ENCODE data around the gene ADAM12. TPM values are rescaled to one million over a fixed set of nuclear protein-coding genes. Genes with fewer than 3 reads are reported as not detected.
"Not testable (repeated sequence)": the region's sequence is repeated elsewhere in the genome, so short reads cannot be mapped to it uniquely, and the experiment has no call there.

Gene ADAM12
- total RNA-seq, 1 donor, result under 0.01 TPM

DNA sequence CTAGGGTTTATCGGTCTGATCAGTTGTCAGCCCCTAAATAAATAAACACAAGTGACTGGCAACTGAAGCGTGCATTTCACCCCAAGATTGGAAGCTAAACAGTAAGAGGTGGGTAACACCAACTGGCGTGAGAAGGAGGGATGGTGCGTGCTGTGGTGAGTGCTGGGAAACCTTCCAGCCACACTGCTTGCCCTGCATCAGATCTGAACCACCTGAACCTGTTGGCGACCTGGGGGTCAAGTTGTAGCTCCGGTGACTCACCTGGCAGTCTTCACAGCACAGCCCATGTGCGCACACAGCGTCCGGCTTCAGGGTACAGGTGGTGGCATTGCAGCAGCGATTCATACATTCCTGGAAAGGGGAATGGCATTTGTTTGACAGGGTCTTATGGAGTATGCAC is 321.8 kb downstream of the ADAM12 start:
- DNase-seq (ENCODE audit: low read depth in 2 of 3, low spot score in 2 of 3), result no peak

DNA sequence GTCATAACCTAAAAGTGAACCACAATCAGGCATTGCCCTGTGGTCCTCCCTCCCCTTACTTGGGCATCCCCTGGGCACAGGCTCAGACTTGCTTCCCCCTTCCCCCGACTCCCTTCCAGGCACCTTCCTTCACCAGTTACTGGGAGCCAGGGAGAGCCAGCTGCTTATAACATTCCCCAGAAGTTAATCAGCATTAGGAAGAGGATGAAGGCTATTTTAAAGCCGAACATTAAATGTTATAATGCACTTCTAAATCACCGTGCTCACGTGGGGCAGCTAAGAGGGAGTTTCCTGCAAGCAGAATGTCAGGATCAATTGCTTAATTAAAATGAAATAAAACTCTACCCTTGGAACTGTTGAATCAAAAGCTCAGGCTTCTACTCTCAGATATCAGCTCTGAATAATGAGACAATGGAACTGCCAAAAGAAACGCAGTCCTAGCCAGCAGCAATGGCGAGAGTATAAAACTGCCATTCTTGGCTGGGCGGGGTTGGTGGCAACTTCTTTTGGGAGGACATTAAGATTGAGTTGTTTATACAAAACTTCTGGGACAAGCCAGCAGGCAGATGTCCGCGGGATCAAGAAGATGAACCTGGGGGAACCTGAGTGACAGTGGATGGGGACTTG is 322.4 kb downstream of the ADAM12 start:
- no peak for DNase-seq (ENCODE audit: low read depth in 2 of 3, low spot score in 2 of 3)

DNA sequence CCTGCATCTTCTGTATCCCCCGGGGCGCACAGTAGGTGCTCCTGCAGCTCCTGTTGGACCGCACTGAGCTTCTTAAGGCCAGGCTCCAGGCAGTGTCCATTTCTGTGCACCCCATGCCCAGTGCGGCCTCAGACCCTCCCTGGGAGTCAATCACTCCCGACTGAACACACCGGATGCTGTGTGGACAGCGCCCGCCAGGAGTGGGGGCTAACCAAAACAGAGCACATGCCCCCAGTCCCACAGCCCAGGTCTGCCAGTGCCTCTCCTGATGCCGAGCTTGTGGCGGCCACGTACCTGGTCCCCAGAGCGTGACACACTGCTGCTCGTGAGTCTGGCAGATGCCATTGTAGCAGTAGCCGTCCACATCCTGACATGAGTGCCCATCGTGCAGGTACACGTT is 323.8 kb downstream of the ADAM12 start:
- no peak for DNase-seq (ENCODE audit: low read depth in 2 of 3, low spot score in 2 of 3)

DNA sequence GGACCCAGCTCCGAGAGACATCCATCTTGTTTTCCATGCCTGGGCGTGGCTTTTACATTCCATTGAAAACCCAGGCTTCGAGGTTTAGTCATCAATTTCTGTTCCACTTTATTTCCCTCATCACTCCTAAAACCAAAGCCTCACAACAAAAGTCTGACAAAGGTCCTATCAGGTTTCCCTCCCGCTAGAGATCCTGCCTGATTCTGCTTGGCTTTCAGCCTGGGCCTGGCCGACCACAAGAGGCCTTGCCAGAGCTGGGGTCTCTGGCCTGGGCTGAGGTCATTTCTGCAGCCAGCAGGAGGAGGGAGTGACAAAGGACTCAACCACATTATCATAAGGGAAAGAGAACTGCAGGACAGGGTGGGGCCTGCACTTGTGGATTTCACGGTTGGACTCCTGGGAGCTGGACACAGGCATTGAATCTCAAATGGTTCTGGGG is 324.9 kb downstream of the ADAM12 start:
- no peak for DNase-seq (ENCODE audit: low read depth in 2 of 3, low spot score in 2 of 3)

DNA sequence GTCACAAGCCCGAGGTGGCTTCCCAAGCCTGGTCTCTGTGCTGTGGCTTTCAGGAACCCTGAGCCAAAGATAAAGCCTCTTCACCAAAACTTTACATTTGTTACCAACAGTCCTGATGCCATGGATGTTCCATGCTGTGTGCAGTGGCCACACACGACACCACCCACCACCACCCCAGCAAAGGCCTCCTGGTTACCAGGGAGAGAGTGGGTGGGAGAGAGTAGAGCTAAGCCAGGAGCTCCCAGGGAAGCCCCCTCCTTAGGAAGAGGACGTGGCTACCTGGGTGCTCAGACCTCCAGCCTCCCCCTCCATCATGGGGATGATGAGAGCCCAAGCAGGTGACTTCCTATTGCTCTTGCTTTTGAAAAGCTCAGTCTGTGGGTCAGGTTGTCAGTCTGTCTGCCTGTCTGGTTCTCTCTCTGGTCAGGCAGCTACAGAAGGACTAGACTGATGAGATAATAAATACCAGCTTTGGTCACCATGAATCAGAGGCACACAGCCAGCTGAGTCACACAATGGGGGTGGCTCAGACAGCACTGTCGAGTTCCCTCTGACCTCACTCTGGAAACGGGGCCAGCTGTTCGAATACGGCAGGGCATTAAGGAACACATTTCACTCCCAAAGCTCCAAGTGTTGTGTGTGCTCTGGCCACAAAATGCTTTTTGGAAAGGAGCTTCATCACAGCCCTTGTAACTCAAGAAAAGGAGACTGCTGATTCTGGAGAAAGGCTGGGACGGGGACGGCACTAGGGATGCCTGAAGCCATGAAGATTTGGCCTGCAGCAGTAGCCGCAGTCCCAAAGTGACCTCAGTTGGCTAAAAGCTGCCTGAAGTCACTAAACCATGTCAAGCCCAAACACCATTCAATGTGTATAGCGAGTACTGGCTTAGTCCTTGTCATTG is 325.9 kb downstream of the ADAM12 start:
- DNase-seq (ENCODE audit: low read depth in 2 of 3, low spot score in 2 of 3), result no peak

DNA sequence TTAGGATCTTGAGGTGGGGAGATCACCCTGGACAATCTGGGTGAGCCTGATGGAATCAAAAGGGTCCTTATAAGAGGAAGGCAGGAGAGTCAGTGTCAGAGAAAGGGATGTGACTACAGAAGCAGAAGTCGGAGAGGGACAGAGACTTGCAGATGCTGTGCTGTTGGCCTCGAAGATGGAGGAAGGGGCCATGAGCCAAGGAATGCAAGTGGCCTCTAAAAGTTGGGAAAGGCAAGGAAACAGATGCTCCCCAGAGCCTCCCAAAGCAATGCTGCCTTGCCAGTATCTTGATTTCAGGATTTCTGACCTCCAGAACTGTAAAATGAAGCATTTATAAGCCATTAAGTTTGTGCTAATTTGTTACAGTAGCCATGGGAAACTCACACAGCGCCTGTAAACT is 326.8 kb downstream of the ADAM12 start:
- no peak for DNase-seq (ENCODE audit: low read depth in 2 of 3, low spot score in 2 of 3)

DNA sequence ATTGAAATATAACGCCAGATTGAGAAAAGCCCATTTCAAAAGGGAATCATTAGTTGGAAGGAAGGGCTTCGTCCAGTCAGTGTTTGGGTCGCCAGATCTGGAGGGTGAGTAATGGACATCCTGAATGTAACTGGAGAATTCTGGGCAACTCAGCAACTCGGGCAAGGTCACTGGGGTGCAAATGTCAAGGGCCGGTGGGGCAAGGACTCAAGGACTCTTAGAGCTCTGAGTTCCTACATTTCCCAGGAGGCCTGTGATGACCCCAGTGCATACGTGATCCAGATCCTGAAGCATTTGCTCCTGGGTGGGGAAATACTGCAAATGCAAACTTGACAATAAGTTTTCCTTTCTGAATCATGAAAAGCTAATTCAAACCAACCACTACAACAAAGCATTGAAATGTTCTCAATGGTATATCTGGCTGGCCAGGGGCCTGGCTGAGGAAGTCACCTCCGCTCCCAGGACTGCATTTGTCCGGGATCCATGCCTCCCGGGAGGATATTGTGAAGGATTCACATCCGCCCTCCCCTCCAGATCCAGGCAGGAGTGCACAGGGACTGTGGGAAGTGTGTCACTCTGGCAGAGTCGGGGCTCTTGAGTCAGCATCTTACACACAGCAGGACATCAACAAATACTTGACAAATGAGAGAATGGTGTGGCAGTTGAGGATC is 327.9 kb downstream of the ADAM12 start:
- no peak for DNase-seq (ENCODE audit: low read depth in 2 of 3, low spot score in 2 of 3)

DNA sequence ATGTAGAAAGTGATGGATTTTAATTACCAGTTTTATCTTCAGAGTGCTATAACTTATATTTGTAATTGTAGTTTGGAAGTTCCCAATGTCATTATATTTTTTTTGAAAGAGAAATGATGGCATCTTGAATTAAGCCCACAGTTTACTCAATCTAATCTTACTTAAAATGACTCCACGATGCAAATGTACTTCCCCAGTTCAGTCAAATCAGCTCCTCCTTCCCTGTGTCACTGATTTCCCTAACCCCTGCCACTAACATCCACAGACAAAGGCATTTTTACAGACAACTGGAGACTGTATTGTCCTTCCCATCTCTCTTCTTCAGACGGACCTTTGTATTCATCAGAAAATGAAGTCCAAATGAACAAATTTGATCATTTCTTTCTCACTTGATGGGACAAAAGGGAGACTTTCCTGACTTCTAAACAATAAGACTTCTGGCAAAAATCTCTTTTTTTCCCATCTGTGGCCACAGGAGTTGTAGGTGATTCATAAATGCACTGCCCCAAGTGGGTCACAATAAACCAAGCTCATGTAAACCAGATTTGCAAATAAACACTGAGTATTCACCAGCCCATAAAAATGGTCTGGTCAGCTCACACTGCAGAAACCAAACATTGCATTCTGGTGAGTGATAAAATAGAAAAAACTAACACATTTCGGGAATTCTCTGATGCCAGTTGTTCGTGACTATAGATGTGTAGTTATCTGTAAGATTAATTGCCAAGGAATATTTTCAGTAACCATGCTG is 329.0 kb downstream of the ADAM12 start:
- DNase-seq (ENCODE audit: low read depth in 2 of 3, low spot score in 2 of 3), result no peak

DNA sequence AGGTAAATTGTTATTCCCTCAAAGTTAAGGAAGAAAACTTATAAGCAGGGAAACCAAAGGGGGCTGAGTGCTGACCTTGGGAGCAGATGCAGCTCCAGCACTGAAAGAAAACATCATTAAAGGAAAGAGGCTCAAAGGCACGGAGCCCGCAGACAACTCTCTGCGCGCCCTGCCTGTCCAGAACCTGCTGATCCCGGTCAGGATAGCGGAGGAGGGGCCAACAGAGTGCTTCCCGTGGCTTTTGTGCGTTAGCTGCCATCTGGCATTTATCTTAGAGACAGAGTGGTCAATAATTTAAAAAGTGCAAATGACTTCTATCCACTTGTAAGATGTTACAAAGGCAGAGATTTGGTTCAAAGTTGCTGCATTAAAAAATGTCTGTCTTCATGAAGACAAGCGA is 329.8 kb downstream of the ADAM12 start:
- no peak for DNase-seq (ENCODE audit: low read depth in 2 of 3, low spot score in 2 of 3)

DNA sequence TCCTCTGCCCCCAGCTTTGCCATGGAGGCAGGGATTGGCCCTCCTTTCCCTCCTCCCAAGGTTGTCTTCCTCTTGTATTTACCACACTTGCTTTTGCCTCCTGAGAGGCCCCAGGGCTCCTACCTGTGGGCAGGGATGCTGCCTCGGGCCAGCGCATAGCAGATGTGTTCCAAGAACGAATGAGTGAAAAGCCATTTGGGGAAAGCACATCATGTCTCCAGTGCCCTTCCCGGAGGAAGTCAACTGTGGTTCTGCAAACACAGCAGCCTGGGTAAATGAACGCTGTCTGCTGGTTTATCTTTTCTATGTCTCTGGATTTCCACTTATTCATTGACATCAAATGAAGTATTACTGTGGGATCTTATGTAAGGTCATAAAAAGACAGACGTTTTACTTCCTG is 330.2 kb downstream of the ADAM12 start:
- no peak for DNase-seq (ENCODE audit: low read depth in 2 of 3, low spot score in 2 of 3)

DNA sequence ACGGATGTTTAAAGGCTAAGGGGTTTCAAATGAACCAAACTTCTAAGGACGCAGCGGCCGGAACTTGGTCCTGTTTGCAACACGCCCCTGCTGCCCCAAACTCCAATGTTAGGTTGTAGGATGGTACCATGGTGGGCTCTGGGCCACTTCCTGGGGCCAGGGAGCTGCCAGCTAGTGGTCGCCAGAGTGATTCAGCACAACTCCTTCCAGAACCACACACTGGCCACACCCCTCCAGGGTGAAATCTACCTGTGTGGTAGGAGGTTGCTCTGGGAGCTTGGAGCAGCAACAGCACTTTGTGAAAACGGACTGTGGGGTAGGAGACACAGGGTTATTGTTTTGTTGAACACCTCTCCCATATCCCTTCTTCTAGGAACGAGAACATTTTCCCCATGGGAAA is 330.8 kb downstream of the ADAM12 start:
- no peak for DNase-seq (ENCODE audit: low read depth in 2 of 3, low spot score in 2 of 3)

DNA sequence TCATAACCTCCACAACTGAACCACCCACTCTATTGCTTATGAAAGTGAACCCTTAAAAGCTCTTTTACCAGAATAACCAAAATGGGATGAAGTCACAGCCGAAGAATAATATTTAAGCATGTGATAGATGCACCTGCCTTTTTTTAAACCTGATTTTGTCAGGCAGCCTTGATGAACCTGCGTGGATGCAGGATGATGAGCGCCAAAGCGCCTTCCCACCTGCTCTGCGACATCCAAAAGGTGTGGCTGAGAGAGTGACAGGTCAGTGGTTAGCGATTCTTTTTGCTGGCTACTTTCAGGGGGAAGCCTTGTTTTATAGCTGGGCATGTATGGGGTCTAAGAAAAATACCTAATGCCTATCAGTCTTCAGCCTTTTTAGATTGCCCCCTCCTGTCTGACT is 334.1 kb downstream of the ADAM12 start:
- DNase-seq (ENCODE audit: low read depth in 2 of 3, low spot score in 2 of 3), result no peak

DNA sequence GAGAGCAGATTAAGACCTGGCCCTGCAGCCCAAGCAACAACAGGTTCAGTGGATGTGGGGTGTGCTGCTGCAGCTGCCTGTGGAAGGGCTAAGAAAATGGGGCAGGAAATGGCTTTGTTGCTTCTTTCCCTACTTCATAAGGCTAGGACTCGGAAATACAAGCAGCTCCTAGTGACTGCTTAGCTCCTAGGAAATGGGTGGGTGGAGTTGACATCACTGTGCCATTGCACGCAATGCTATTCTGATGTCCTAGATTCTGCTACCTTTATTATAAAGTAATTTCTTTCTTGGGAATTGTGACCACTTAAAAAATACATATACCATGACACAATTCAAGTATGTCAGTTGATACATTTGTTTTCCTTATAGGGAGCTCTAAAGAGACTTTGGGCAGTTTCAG is 336.1 kb downstream of the ADAM12 start:
- no peak for DNase-seq (ENCODE audit: low read depth in 2 of 3, low spot score in 2 of 3)

DNA sequence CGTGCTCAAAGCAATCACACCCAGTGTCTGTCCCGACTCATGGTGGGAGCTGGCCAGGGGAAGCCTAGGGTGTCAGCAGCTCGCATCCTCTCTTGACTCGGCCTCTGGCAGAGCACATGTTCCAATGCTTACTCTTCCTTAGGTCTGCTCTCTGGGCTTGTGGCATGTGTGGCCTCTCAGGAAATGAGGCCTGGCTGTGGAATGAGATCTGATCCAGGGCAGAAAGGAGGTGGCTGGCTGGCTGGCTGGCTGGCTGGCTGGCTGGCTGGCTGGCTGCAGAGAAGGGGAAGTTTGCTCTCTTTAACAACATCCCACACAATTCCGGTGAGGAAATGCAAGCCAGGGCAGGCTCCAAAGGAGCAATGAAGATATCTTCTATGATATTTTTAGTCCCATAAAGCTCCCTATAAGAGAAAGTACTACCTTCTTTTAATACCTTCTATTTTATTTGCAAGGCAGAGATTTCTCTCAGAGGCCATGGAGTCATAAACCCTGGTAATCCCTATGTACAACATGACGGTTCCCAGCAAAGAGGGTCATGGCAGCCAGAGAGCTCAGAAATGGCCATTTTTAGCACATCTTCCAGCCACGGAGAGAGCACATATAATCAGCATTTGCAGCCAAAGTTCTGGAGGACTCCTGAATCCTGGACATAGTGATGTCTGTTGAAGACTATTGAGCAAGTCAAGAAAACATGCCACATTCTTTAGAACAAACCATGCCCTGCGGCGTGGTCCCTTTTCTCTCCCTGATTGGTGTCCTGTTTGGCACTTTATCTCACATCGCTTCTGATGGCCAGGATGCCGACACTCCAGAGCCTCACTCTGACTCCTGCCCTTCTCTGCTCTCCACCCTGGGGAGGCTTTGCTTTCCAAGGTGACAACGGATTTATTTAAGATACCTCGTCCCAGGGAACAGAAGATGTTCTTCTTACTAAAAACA is 338.2 kb downstream of the ADAM12 start:
- DNase-seq (ENCODE audit: low read depth in 2 of 3, low spot score in 2 of 3), result peak in 2 of 3 donors; percentile 32 to 62

DNA sequence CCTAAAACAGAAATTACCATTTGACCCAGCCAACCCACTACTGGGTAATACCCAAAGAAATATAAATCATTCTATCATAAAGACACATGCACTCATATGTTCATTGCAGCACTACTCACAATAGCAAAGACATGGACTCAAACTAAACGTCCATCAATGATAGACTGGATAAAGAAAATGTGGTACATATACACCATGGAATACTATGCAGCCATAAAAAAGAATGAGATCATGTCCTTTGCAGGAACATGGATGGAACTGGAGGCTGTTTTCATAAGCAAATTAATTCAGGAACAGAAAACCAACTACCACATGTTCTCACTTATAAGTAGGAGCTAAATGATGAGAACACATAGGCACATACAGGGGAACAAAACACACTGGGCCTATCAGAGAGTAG is 340.5 kb downstream of the ADAM12 start:
- not testable (repeated sequence) for DNase-seq (ENCODE audit: low read depth in 2 of 3, low spot score in 2 of 3)

DNA sequence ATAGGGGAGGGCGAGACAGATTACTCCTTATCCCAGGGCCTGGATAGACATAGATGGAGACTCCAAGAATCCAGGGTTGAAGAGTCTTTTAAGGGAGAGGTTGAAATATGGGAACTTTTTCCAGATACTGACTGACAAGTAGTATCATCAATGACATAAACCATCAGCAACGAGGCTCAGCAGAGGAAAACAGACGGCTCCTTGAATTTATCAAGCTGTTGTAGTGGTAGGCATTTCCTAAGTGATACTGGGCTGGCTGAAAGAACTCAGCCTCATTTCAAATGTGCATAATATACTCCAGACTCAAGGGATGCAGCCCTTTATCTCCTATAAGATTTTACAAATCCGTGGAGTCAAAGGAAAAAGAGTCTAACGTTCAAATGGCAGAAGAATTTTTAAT is 341.4 kb downstream of the ADAM12 start:
- no peak for DNase-seq (ENCODE audit: low read depth in 2 of 3, low spot score in 2 of 3)

DNA sequence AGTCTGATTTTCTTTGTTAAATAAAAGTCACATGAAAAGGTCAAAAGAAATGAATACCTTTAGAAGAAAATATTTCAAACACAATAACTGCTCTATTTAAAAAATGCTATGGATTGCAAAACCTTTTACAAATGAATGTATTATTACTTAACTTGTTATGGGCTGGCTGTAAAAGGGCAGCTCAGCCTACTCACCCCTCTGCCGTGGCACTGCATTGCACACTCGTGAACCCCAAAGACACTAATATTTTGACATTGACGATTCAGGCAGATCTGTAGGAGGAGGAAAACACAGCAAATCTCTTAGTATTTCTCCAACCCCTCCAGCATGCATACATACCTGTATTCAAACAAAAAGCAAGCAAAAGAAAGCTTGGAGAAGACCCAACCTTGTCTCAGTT is 342.4 kb downstream of the ADAM12 start:
- DNase-seq (ENCODE audit: low read depth in 2 of 3, low spot score in 2 of 3), result no peak

DNA sequence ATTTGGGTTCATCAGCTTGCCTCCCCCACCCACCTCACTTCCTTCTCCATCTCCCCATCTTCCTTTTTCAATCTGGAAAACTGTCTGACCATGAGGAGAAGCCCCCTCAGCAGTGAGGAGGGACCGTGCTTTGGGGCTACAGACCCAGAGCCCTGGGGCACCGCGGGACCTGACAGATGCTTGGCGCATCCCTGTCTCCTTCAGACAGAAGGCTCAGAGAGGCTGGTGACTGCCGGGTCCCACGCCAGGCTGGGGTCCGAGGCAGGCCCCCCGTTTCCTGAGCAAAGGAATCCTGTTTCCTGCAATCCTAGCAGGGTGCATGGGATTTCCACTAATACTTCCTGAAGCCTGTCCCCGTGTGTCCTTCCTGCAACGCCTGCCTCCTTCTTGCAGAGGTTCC is 344.9 kb downstream of the ADAM12 start:
- no peak for DNase-seq (ENCODE audit: low read depth in 2 of 3, low spot score in 2 of 3)

DNA sequence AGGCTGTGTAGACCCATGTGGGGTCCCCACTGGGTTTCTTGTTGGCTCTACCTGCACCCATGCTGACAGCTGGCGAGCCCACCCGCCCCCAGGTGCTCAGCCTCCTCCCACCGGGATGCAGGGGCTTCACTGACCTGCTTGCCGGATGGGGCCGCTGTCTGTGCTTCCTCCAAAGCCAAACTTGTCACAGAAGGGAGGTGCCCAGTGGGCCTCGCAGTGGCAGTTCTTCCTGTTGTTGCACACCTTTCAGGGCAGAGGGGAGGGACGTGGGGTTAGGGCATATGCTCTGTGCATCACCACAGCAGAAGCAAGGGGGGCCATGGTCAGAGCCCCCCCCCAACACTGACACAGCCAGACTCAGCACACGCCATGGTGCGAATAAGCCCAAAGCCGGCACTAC is 345.4 kb downstream of the ADAM12 start:
- DNase-seq (ENCODE audit: low read depth in 2 of 3, low spot score in 2 of 3), result no peak

DNA sequence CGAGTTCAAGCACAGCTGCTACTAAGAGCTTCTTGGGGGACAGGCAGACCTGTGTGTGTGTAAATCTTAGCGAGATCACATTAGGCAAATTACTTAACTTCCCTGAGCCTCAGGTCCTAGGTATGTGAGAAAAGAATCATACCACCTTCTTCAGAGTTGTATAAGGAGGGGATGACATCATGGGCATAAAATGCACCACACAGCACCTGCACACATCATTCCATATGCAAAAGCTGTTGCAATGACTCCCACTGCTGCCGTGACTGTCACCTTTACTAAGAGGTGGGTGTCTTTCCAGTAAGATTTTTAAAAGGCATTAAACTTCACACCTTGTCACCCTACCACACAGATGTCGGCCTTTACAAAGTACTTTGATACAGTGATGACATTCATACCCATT is 345.9 kb downstream of the ADAM12 start:
- DNase-seq (ENCODE audit: low read depth in 2 of 3, low spot score in 2 of 3), result no peak
